ENCODE measurements around the gene SNN. TPM values are rescaled to one million over a fixed set of nuclear protein-coding genes. Genes with fewer than 3 reads are reported as not detected.

Gene SNN
- total RNA-seq, 8 experiments from 2014 or later, result 3.4 to 99.4 (median 35.5) TPM

DNA sequence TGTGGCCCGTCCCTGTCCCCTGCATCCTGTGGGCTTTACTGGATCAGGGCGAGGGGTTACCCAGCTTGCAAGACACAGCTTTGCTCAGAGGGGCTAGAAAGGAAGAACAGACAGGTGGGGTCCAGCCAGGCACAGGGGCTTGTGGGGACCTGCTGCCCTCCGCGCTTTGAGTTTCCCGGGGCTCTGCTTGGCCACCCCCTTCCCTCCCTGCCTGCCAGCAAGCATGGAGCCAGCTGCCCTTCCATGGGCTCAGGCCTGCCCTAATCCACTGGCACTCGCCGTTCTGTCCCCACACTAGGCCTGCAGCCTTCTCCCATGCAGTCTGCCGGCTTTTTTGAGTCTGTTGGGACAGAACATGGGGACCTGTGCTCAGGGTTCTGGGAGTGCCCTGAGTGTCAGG, 3.4 kb downstream of the SNN start:
- in situ Hi-C loops (cut with MboI; ENCODE audit: low pct_unique_long_range_greater_than_20kb in 2 of 9, low sequenced_read_pairs in 9 of 9, unreplicated experiment in 9 of 9), result no loop called here
- WGBS, 10 experiments, result 79 to 100% (median 92%) methylated on average over 1 to 4 of the region's 8 CpGs; no CpG with 5 or more reads in 6 of the 10 experiments
- Histone ChIP-seq H3K4me3 (no peak overlapping the region), H3K4me1 (replicated peaks in 1 of 2) (peaks cover 16 to 25% of the 10 kb centered on the region in 2 donors), H3K27ac (no peak overlapping the region)
- no peak for ATAC-seq (replicated peaks in 6 of 8)

GRCh38 chr16:11672206-11673090, 4.2 kb downstream of the SNN start:
- Histone ChIP-seq H3K4me3 (no peak overlapping the region), H3K27ac (no peak overlapping the region), H3K4me1 (replicated peaks in 1 of 2) (peaks cover 16 to 25% of the 10 kb centered on the region in 2 donors)
- no peak for ATAC-seq (replicated peaks in 6 of 8)
- in situ Hi-C loops (cut with MboI; ENCODE audit: low pct_unique_long_range_greater_than_20kb in 2 of 9, low sequenced_read_pairs in 9 of 9, unreplicated experiment in 9 of 9), result no loop called here
- WGBS, 10 experiments, result 100% methylated on average over 4 of the region's 25 CpGs; no CpG with 5 or more reads in 9 of the 10 experiments

GRCh38 chr16:11673091-11674000, 5.1 kb downstream of the SNN start:
- peaks cover 16 to 22% of the 10 kb centered on the region in 2 donors for H3K4me1 ChIP-seq (replicated peaks in 1 of 2)
- peak in 2 of 8 experiments; percentile 6 to 37 for ATAC-seq (replicated peaks in 6 of 8)
- 53 to 100% (median 96%) methylated on average over 2 to 11 of the region's 25 CpGs; no CpG with 5 or more reads in 6 of the 10 experiments for WGBS, 10 experiments
- in situ Hi-C loops (cut with MboI; ENCODE audit: low pct_unique_long_range_greater_than_20kb in 2 of 9, low sequenced_read_pairs in 9 of 9, unreplicated experiment in 9 of 9), result no loop called here
- no peak overlapping the region for H3K4me3 ChIP-seq
- H3K27ac ChIP-seq, result no peak overlapping the region

DNA sequence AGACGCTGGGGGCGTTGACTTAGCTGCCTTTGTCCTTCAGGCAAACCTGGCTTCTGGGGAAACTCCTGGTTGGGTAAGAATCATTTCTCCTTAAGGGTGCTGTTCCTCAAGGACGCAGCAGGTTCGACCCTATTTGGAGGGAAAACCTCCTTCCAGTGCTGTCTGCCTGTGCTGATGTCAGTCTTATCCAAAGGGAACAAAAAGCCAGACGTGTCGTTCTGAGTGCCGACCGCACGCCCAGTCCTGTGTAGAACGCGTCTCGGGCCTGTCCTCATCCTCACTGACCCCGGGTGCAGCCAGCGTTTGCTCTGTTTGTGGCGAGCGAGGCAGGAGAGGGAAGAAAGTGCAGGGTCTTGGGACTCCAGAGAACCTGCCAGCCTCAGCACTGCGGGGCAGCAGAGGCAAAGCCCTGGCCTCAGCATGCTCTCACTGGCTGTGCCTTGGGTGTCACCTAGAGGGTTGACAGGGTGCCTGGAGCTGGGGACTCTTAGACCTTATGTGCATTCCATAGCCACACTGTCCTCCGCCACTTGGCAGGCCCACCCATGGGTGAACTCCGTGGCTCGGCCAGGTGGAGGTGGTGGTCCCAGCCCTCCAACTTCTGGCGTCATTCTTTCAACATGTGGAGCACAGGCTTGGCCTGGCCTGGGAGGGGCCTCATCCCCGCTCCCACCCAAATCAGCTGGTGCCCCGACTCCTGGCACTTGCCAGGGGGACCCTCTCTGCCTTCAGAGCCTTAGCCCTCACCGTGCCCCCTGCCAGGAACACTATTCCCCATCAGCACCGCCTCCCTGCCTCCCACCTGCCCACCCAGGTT, 6.0 kb downstream of the SNN start:
- 20 to 100% (median 80%) methylated on average over 1 to 3 of the region's 25 CpGs; no CpG with 5 or more reads in 5 of the 10 experiments for WGBS, 10 experiments
- Histone ChIP-seq H3K4me3 (no peak overlapping the region), H3K27ac (no peak overlapping the region), H3K4me1 (replicated peaks in 1 of 2) (peaks cover 16 to 22% of the 10 kb centered on the region in 2 donors)
- in situ Hi-C loops (cut with MboI; ENCODE audit: low pct_unique_long_range_greater_than_20kb in 2 of 9, low sequenced_read_pairs in 9 of 9, unreplicated experiment in 9 of 9), result no loop called here
- ATAC-seq (replicated peaks in 6 of 8), result peak in 2 of 8 experiments; percentile 5 to 9

DNA sequence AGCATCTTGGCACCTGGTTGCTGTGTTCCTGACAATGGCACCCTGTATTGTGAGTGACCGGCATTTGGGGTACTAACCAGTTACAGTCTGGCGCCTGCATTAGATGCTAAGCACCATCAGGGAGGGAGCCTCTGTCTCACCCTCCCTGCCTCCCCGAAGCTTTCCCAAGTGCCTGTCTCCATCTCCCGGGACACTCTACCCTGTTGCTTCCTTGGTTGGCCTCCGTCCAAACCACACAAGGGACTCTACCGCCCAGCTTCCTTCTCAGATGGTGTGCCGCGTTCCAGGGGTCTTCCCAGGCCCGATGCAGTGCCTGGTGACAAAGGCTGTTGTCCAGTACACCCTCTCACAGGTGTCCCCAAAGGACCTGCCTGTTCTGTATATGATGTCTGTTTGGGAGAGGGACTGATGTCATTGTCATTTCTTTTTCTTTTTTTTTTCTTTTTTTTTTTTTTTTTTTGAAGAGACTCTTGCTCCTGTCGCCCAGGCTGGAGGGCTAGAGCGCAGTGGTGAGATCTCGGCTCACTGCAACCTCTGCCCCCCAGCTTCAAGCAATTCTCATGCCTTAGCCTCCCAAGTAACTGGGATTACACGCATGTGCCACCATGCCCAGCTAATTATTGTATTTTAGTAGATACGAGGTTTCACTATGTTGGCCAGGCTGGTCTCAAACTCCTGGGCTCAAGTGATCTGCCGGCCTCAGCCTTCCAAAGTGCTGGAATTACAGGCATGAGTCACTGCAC, 6.7 kb downstream of the SNN start:
- no peak overlapping the region for H3K27ac ChIP-seq
- peak in 4 of 8 experiments; percentile 13 to 67 (median 20) for ATAC-seq (replicated peaks in 6 of 8)
- H3K4me1 ChIP-seq (replicated peaks in 1 of 2), result peaks cover 9 to 16% of the 10 kb centered on the region in 2 donors
- in situ Hi-C loops (cut with MboI; ENCODE audit: low pct_unique_long_range_greater_than_20kb in 2 of 9, low sequenced_read_pairs in 9 of 9, unreplicated experiment in 9 of 9), result no loop called here
- H3K4me3 ChIP-seq, result no peak overlapping the region
- 33 to 100% (median 77%) methylated on average over 1 to 10 of the region's 15 CpGs; no CpG with 5 or more reads in 2 of the 10 experiments for WGBS, 10 experiments

GRCh38 chr16:11675561-11676511, 7.6 kb downstream of the SNN start:
- Histone ChIP-seq H3K4me3 (no peak overlapping the region), H3K4me1 (replicated peaks in 1 of 2) (peaks cover under 1 to 7% of the 10 kb centered on the region in 2 donors), H3K27ac (no peak overlapping the region)
- ATAC-seq (replicated peaks in 6 of 8), result peak in 2 of 8 experiments; percentile 5 to 6
- WGBS, 10 experiments, result 70 to 90% (median 80%) methylated on average over 2 to 8 of the region's 42 CpGs; no CpG with 5 or more reads in 3 of the 10 experiments
- in situ Hi-C loops (cut with MboI; ENCODE audit: low pct_unique_long_range_greater_than_20kb in 2 of 9, low sequenced_read_pairs in 9 of 9, unreplicated experiment in 9 of 9), result no loop called here

GRCh38 chr16:11676799-11677198, 8.5 kb downstream of the SNN start:
- Histone ChIP-seq H3K4me3 (no peak overlapping the region), H3K4me1 (replicated peaks in 1 of 2) (peaks cover 0 to 6% of the 10 kb centered on the region in 2 donors), H3K27ac (no peak overlapping the region)
- ATAC-seq (replicated peaks in 6 of 8), result no peak
- WGBS, 10 experiments, result 85 to 100% (median 91%) methylated on average over 1 to 7 of the region's 14 CpGs; no CpG with 5 or more reads in 4 of the 10 experiments
- in situ Hi-C loops (cut with MboI; ENCODE audit: low pct_unique_long_range_greater_than_20kb in 2 of 9, low sequenced_read_pairs in 9 of 9, unreplicated experiment in 9 of 9), result no loop called here

GRCh38 chr16:11677451-11677951, 9.2 kb downstream of the SNN start:
- Histone ChIP-seq H3K4me3 (no peak overlapping the region), H3K27ac (no peak overlapping the region), H3K4me1 (replicated peaks in 1 of 2) (peaks cover 0 to 6% of the 10 kb centered on the region in 2 donors)
- WGBS, 10 experiments, result 0 to 84% (median 50%) methylated on average over 1 to 5 of the region's 9 CpGs; no CpG with 5 or more reads in 5 of the 10 experiments
- in situ Hi-C loops (cut with MboI; ENCODE audit: low pct_unique_long_range_greater_than_20kb in 2 of 9, low sequenced_read_pairs in 9 of 9, unreplicated experiment in 9 of 9), result no loop called here
- ATAC-seq (replicated peaks in 6 of 8), result peak in 3 of 8 experiments; percentile 15 to 63 (median 54)

DNA sequence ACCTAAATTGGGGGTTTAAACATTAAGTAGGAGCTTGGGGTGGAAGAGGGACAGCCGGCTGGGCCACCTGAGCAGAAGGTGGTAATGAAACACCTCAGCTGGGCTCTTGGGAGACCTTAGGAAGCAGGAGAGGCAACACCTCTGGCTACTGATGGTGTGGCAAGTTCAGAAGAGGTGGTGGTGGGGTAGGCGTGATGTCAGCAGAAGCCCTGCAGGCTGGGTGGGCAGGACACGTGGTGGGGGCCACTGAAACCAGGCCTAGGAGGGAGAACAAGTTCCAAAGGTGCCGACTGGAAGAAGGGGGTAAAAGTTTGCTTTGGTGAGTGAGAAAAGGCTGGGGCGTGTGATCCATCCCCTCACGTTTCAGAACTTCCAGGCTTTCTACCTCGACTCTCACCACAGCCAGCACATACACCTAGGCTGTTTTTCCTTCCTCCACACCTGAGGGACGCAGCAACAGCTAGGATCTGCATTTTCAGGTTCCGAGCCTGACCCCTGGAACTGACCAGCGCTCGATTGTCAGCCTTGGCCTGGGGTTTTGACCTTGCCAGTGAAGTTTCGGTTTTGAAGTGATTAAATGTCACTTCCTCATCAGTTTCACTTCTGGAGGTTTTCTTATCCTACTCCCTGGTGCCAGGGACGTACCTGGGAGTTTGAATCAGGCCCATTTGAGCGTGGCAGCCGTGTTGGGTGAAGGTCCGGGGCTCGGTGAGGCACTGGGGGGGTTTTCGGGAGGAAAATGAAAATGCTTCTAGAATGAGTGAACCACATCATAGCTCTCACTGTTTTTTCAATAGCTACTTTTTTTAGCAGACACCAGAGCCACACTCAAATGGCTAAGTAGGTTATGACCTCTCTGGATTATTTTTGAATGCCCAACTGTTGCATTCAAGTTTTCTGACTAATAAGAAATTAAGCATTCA, 10.0 kb downstream of the SNN start:
- H3K4me1 ChIP-seq (replicated peaks in 1 of 2), result peaks cover 0 to 6% of the 10 kb centered on the region in 2 donors
- H3K27ac ChIP-seq, result no peak overlapping the region
- in situ Hi-C loops (cut with MboI; ENCODE audit: low pct_unique_long_range_greater_than_20kb in 2 of 9, low sequenced_read_pairs in 9 of 9, unreplicated experiment in 9 of 9), result no loop called here
- WGBS, 10 experiments, result 72 to 100% (median 94%) methylated on average over 2 to 14 of the region's 18 CpGs; no CpG with 5 or more reads in 2 of the 10 experiments
- H3K4me3 ChIP-seq, result no peak overlapping the region
- ATAC-seq (replicated peaks in 6 of 8), result no peak

GRCh38 chr16:11679250-11679649, 11.0 kb downstream of the SNN start:
- H3K4me1 ChIP-seq (replicated peaks in 1 of 2), result no peaks in the 10 kb centered on the region
- in situ Hi-C loops (cut with MboI; ENCODE audit: low pct_unique_long_range_greater_than_20kb in 2 of 9, low sequenced_read_pairs in 9 of 9, unreplicated experiment in 9 of 9), result no loop called here
- ATAC-seq (replicated peaks in 6 of 8), result no peak
- 93 to 94% methylated on average over 3 to 5 of the region's 13 CpGs; no CpG with 5 or more reads in 8 of the 10 experiments for WGBS, 10 experiments
- no peak overlapping the region for H3K27ac ChIP-seq
- H3K4me3 ChIP-seq, result no peak overlapping the region
